Neuron (in vitro differentiated cells): ENCODE data around the gene TM9SF2.

Source experiments
- H2AFZ ChIP-seq: one replicate; pipeline ENCODE4 v1.6.1; 2013; ENCODE audit warnings: low read depth, mild to moderate bottlenecking, inconsistent platforms, low read length, moderate library complexity
- H3K27me3 ChIP-seq: one replicate; pipeline ENCODE4 v1.6.1; 2013; ENCODE audit warnings: low read length; ENCODE audit not compliant: insufficient read depth
- H3K36me3 ChIP-seq: one replicate; pipeline ENCODE4 v1.6.1; 2013; ENCODE audit warnings: low read length; ENCODE audit not compliant: insufficient read depth
- H3K4me1 ChIP-seq: one replicate; pipeline ENCODE4 v1.6.1; 2013; ENCODE audit warnings: low read length; ENCODE audit not compliant: insufficient read depth
- H3K4me3 ChIP-seq: 2 replicates; pipeline ENCODE4 v1.5.1; 2013; ENCODE audit warnings: mild to moderate bottlenecking, low read length, moderate library complexity
- H3K9me3 ChIP-seq: one replicate; pipeline ENCODE4 v1.6.1; 2013; ENCODE audit warnings: low read length

TM9SF2 gene

DNA sequence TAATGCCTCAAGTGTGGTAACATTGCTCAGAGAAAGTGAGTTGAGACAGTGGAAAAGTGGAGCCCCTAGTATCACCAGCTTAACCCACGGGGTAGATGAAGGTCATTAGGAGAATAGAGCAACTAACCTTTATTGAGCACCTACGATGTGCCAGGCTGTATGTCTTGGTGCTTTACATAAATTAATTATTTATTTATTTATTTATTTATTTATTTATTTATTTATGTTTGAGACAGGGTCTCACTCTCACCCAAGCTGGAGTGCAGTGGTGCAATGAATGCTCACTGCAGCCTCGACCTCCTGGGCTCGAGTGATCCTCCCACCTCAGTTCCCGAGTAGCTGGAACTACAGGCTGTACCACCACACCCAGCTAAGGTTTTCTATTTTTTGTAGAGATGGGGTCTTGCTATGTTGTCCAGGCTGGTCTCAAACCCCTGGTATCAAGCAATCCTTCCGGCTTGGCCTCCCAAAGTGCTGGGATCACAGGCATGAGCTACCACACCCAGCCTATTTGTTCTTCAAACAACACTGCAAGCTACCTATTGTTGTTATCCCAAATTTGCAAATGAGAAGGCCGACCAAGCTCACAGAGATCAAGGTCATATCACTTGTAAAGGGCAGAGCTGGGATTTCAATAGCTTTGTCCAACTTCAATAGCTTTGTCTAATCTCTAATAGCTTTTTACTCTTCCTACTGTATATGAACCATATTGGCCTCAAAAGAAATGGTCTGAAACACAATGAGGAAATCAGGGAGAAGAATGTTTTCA is 79.4 kb downstream of the TM9SF2 start:
- Histone ChIP-seq H2AFZ (no peak overlapping the region), H3K27me3 (no peaks in the 10 kb centered on the region), H3K36me3 (no peaks in the 10 kb centered on the region), H3K9me3 (no peaks in the 10 kb centered on the region), H3K4me3 (no peak overlapping the region), H3K4me1 (peaks cover 7% of the 10 kb centered on the region)

DNA sequence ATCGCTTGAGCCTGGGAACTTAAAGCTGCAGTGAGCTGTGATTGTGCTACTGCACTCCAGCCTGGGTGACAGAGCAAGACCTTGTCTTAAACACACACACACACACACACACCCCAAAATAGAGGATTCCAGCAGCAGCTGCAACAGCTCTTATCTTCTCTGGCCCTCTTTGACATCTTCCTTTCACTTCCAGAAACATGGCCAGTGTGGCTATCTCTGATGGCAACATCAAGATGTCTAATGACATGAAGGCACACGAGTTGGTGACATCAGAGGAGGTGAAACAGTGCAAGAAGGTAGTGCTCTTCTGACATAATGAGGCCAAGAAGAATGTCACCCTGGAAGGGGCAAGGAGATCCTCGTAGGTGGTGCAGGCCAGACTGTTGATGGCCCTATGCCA is 81.2 kb downstream of the TM9SF2 start:
- H3K36me3 ChIP-seq = no peaks in the 10 kb centered on the region
- H3K27me3 ChIP-seq = no peaks in the 10 kb centered on the region
- peaks cover 7% of the 10 kb centered on the region for H3K4me1 ChIP-seq
- no peak overlapping the region for H2AFZ ChIP-seq
- H3K4me3 ChIP-seq = no peak overlapping the region
- H3K9me3 ChIP-seq = no peaks in the 10 kb centered on the region

DNA sequence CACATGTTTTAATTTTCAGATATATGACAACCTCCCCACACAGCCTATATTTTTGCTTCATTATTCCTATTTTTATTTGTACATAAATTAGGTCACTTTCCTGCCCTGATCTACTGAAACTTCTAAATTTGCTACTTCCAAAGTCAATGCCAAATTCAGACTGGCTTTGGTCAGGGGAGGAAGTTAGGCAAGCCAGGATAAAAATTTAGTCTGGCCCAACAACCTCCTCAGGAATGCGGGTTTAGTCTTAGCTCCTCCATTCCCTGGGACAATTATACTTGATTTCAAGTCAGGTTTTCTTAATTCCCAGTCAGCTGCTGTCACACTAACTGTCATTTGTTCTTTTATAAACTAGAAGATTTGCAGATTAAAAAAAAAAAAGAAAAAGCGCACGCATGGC is 84.3 kb downstream of the TM9SF2 start:
- no peak overlapping the region for H3K4me3 ChIP-seq
- no peaks in the 10 kb centered on the region for H3K36me3 ChIP-seq
- no peaks in the 10 kb centered on the region for H3K27me3 ChIP-seq
- H3K9me3 ChIP-seq = no peaks in the 10 kb centered on the region
- H2AFZ ChIP-seq = no peak overlapping the region
- no peaks in the 10 kb centered on the region for H3K4me1 ChIP-seq

DNA sequence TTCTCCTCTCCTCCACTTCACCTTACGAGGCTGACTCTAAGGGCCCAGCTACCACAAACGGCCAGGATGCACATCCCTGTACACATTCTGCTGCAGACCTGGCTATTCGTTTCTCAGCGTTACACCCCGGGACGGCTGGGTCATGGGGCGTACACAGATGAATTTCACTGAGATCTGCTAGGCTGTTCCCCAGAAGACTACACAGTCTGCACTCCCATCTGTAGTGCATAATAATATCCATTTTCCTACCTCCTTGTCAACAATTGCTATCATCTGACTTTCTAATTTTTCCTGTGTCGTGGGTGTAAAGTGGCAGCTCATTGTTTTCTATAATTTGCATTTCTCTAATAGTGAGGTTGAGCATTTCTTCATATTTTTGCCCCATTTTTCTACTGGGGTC is 85.7 kb downstream of the TM9SF2 start:
- no peaks in the 10 kb centered on the region for H3K27me3 ChIP-seq
- H3K4me3 ChIP-seq = no peak overlapping the region
- no peaks in the 10 kb centered on the region for H3K36me3 ChIP-seq
- no peaks in the 10 kb centered on the region for H3K4me1 ChIP-seq
- H2AFZ ChIP-seq = no peak overlapping the region
- no peaks in the 10 kb centered on the region for H3K9me3 ChIP-seq

DNA sequence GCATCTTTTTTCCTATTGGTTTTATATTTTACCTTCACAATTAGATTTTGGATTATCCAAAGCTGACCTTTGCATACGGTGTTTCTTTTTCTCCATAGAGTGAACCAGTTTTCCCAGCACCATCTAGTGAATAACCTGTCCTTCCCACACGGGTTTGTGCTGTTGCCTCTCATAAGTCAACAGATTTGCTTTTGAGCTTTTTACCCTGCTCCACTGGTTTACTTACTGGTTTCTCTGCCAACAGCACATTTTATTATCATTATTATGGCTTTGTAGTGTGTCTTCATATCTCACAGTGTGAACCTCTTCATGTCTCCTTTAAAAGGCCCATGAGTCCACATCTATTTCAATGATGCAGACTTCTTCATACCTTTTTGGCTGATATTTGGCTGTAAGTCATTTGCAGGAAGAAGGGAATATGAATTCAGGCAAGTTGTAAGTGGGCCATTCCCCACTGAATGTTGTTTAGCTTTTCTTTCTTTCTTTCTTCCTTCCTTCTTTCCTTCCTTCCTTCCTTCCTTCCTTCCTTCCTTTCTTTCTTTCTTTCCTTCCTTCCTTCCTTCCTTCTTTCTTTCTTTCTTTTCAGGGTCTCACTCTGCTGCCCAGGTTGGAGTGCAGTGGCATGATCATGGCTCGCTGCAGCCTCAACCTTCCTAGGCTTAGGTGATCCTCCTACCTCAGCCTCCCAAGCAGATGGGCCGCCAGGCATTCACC is 86.8 kb downstream of the TM9SF2 start:
- no peaks in the 10 kb centered on the region for H3K36me3 ChIP-seq
- no peaks in the 10 kb centered on the region for H3K9me3 ChIP-seq
- no peak overlapping the region for H3K4me3 ChIP-seq
- H3K4me1 ChIP-seq = no peaks in the 10 kb centered on the region
- no peaks in the 10 kb centered on the region for H3K27me3 ChIP-seq
- H2AFZ ChIP-seq = no peak overlapping the region

DNA sequence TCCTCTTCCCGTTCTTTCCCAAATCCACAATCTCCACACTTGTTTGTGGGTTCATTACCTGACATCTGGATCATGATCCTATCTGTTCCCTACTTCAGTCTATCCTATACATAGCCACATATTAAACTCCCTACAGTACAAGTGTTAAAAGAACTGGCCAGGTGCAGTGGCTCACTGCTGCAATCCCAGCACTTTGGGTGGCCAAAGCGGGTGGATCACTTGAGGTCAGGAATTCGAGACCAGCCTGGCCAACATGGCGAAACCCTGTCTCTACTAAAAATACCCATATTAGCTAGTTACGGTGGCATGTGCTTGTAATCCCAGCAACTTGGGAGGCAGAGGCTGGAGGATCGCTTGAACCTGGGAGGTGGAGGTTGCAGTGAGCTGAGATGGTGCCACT is 88.3 kb downstream of the TM9SF2 start:
- H2AFZ ChIP-seq = no peak overlapping the region
- H3K4me1 ChIP-seq = no peaks in the 10 kb centered on the region
- no peaks in the 10 kb centered on the region for H3K9me3 ChIP-seq
- no peaks in the 10 kb centered on the region for H3K27me3 ChIP-seq
- H3K36me3 ChIP-seq = no peaks in the 10 kb centered on the region
- no peak overlapping the region for H3K4me3 ChIP-seq

DNA sequence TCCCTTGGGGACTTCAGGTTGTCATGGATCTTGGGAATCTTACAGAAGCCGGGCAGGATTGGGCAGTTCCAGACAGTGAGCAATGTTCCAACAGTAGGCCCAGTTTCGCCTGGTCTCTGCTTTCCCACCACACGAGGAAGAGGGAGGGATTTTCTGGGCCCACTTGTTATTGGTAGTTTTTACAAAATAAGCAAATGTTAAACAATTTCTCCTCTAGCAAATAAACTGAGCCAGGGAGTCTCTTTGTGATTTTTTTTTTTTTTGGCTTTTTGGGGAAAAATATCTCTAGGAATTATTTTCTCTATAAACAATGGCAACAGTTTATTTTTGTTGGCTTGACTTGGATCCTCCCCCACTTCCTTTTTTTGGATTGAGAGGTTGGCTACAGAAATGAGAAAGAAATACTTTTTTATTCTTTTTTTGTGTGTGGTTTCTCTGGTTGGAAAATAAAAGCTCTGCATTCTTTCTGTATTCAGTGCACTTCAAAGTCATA is 89.3 kb downstream of the TM9SF2 start:
- H2AFZ ChIP-seq = no peak overlapping the region
- H3K4me3 ChIP-seq = no peak overlapping the region
- H3K4me1 ChIP-seq = no peaks in the 10 kb centered on the region
- H3K27me3 ChIP-seq = no peaks in the 10 kb centered on the region
- H3K9me3 ChIP-seq = no peaks in the 10 kb centered on the region
- H3K36me3 ChIP-seq = no peaks in the 10 kb centered on the region

DNA sequence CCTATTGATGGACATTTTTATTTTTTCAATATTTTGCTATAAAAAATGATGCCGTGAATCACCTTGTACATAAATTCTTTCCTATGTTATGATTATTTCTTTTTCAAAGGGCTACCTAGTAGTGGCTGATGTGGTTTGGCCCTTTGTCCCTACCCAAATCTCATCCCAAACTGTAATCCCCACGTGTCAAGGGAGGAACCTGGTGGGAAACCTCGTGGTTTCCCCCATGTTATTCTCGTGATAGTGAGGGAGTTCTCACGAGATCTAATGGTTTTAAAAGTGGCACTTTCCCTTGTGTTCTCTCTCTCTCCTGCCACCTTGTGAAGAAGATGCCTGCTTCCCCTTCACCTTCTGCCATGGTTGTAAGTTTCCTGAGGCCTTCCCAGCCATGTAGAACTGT is 94.9 kb downstream of the TM9SF2 start:
- Histone ChIP-seq H3K36me3 (no peaks in the 10 kb centered on the region), H2AFZ (no peak overlapping the region), H3K27me3 (no peaks in the 10 kb centered on the region), H3K4me1 (peaks cover 5% of the 10 kb centered on the region), H3K9me3 (no peaks in the 10 kb centered on the region), H3K4me3 (no peak overlapping the region)

DNA sequence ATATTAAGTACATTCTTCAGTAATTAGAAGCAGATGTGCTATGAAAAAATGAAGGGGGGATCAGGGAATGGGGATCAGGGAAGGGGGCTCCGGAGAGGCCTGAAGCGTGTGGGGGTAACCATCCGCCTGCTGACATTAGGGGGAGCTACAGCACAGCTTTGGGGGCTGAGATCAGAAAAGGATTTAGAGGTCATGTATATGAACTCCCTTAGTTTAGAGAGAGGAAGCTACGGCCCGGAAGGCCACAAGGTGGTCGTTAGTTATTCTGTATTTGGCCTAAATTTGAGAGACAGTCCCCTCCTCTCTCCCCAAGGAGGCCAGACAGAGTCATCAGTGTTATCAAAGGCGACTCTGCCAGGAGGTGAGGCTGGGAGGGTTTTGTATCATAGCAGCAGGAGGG is 99.0 kb downstream of the TM9SF2 start:
- no peaks in the 10 kb centered on the region for H3K27me3 ChIP-seq
- no peaks in the 10 kb centered on the region for H3K9me3 ChIP-seq
- H2AFZ ChIP-seq = no peak overlapping the region
- H3K36me3 ChIP-seq = no peaks in the 10 kb centered on the region
- peaks cover 5% of the 10 kb centered on the region for H3K4me1 ChIP-seq
- H3K4me3 ChIP-seq = no peak overlapping the region

DNA sequence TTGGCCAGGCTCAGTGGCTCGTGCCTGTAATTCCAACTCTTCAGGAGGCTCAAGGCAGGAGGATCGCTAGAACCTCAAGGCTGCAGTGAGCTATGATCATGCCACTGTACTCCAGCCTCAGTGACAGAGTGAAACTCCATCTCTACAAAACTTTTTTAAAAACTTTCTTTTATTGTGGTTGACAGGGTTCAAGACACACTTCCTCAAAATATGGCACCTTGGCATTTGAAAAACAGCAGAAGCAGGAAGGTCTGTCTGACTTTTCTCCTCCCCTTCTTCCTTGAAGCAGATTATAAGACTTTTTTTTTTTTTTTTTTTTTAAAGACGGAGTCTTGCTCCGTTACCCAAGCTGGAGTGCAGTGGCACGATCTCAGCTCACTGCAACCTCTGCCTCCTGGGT is 100.3 kb downstream of the TM9SF2 start:
- Histone ChIP-seq H3K4me1 (peaks cover 9% of the 10 kb centered on the region), H3K36me3 (no peaks in the 10 kb centered on the region), H3K27me3 (no peaks in the 10 kb centered on the region), H3K9me3 (no peaks in the 10 kb centered on the region), H2AFZ (no peak overlapping the region), H3K4me3 (no peak overlapping the region)

DNA sequence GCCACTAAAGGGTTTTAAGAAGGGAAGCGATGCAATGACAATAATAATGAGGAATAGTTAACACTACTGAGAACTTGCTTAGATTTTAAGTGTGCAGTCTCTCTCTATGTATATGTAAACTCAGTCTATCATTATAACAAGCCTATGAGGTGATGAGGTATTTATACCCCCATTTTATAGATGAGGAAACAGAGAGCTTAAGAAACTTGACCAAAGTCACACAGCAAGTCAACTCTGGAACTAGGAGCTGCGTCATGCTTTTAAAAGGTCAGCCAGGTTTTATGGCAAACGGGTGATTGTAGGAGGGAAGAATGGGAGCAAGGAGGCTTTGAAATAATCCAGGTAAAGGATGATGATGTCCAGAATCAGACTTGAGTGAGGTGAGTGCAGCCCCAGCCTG is 103.4 kb downstream of the TM9SF2 start:
- Histone ChIP-seq H3K9me3 (peaks cover 3% of the 10 kb centered on the region), H3K4me1 (peaks cover 12% of the 10 kb centered on the region), H3K36me3 (no peaks in the 10 kb centered on the region), H3K27me3 (no peaks in the 10 kb centered on the region), H3K4me3 (no peak overlapping the region), H2AFZ (no peak overlapping the region)

DNA sequence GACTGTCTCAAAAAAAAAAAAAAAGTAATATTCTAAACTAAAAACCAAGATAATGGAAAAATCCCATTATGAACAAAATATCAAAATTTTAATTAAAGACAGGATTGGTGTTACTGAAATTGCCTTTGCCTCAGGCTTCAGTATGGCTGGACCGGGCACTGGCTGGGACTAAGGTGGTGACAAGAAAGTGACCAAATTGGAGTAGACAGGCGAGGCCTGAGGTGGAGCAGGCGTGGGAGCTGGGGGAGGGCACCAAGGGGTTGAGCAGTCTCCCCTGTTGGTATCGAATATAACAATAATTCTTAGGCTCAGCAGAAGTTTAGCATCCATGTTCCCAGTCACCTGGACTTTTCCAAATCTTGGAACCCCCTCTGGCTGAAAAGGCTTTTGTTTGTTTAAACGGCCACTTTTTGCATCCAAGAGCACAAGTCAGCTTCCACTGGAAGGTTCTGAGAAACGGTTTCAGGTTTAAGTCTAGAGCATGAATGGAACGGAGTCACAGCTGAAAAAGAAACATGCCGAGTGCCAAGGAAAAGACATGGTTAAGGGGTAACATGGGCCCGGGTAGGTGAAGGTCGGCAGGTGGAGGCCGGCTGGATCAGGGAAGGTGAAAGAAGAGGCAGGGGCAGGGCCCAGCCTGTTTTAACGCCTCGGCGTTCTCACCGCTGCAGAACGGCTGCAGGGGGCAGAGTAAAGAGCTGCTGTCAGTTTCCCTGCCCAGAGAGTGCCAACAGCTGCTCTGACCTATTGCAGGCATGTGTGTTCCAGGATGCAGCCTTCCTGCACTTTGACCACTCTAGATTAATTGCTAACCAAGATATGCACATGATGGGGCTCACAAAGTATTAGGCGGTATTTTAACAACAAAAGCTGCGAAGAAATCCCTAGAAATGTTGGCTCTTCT is 104.4 kb downstream of the TM9SF2 start:
- Histone ChIP-seq H3K4me3 (peak overlapping the region; percentile 61), H2AFZ (peak overlapping the region; percentile 79), H3K9me3 (peaks cover 3% of the 10 kb centered on the region), H3K4me1 (peaks cover 9% of the 10 kb centered on the region), H3K27me3 (no peaks in the 10 kb centered on the region), H3K36me3 (no peaks in the 10 kb centered on the region)
